BE2C (cell line): Measurements from ENCODE around the gene EFNA5.

Source experiments
- DNase-seq: peaks from one replicate; pipeline ENCODE4 v3.0.0-alpha.2; 2020
- H3K27me3 ChIP-seq: fragments of 250-450 bp; sonication (Bioruptor Pico); 2 replicates; pipeline ENCODE4 v1.5.1; 2020; ENCODE audit warnings: mild to moderate bottlenecking
- H3K36me3 ChIP-seq: fragments of 250-450 bp; sonication (Bioruptor Pico); 2 replicates; pipeline ENCODE4 v1.5.1; 2020; ENCODE audit warnings: mild to moderate bottlenecking
- H3K4me1 ChIP-seq: fragments of 250-450 bp; sonication (Bioruptor Pico); 2 replicates; pipeline ENCODE4 v1.5.1; 2020
- H3K4me3 ChIP-seq: 2 replicates; pipeline ENCODE4 v1.5.1; 2011; ENCODE audit warnings: low read depth, low read length
- H3K9me3 ChIP-seq: fragments of 250-450 bp; sonication (Bioruptor Pico); 2 replicates; pipeline ENCODE4 v1.5.1; 2020
- TF ChIP-seq, protein P1 (sequence below): IDR thresholded peaks from 2 replicates; pipeline ENCODE4 v1.5.1; 2012; ENCODE audit warnings: mild to moderate bottlenecking, low read depth, low read length

Gene EFNA5

GRCh38 chr5:107554776-107555424, 115.8 kb downstream of the EFNA5 start:
- peak; percentile 33 for DNase-seq
- Histone ChIP-seq H3K4me1 (peaks cover 37% of the 10 kb centered on the region), H3K4me3 (no peak overlapping the region)

DNA sequence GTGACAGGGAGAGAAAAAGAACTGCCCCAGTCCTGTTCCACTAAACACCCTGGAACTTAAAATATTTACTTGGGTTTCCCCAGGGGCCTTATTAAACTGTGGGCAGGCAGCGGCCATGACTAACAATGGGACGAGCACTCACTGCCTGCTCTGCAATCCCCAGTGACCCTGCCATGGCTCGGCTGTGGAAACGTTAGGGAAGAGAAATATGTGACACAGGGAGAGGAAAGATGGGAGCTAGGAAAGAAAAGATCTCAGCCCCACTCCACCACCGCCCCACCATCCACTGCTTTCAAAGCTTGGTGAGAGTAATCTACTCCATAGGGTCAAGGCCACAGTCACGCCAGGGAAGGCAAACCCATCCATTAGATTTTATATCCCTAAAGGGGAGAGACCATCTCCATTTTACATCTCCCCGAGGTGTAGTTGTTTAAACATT, 117.6 kb downstream of the EFNA5 start:
- Histone ChIP-seq H3K36me3 (no peaks in the 10 kb centered on the region), H3K27me3 (no peaks in the 10 kb centered on the region), H3K9me3 (no peaks in the 10 kb centered on the region), H3K4me3 (no peak overlapping the region), H3K4me1 (peaks cover 29% of the 10 kb centered on the region)
- DNase-seq: peak; percentile 51
- TF ChIP-seq, protein P1, sequence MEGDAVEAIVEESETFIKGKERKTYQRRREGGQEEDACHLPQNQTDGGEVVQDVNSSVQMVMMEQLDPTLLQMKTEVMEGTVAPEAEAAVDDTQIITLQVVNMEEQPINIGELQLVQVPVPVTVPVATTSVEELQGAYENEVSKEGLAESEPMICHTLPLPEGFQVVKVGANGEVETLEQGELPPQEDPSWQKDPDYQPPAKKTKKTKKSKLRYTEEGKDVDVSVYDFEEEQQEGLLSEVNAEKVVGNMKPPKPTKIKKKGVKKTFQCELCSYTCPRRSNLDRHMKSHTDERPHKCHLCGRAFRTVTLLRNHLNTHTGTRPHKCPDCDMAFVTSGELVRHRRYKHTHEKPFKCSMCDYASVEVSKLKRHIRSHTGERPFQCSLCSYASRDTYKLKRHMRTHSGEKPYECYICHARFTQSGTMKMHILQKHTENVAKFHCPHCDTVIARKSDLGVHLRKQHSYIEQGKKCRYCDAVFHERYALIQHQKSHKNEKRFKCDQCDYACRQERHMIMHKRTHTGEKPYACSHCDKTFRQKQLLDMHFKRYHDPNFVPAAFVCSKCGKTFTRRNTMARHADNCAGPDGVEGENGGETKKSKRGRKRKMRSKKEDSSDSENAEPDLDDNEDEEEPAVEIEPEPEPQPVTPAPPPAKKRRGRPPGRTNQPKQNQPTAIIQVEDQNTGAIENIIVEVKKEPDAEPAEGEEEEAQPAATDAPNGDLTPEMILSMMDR: no peak

More at GRCh38 chr5:107554776-107555424, 115.8 kb downstream of the EFNA5 start:
- no peaks in the 10 kb centered on the region for H3K36me3 ChIP-seq
- H3K27me3 ChIP-seq: no peaks in the 10 kb centered on the region
- H3K9me3 ChIP-seq: no peaks in the 10 kb centered on the region
- TF ChIP-seq, protein P1: no peak

GRCh38 chr5:107551088-107551487, 119.6 kb downstream of the EFNA5 start:
- DNase-seq: no peak
- Histone ChIP-seq H3K27me3 (no peaks in the 10 kb centered on the region), H3K4me3 (no peak overlapping the region), H3K36me3 (no peaks in the 10 kb centered on the region), H3K4me1 (peaks cover 23% of the 10 kb centered on the region), H3K9me3 (no peaks in the 10 kb centered on the region)
- TF ChIP-seq, protein P1: no peak

GRCh38 chr5:107549567-107549966, 121.2 kb downstream of the EFNA5 start:
- Histone ChIP-seq H3K4me3 (no peak overlapping the region), H3K9me3 (no peaks in the 10 kb centered on the region), H3K4me1 (peaks cover 9% of the 10 kb centered on the region), H3K27me3 (no peaks in the 10 kb centered on the region), H3K36me3 (no peaks in the 10 kb centered on the region)
- DNase-seq: no peak
- TF ChIP-seq, protein P1: no peak

DNA sequence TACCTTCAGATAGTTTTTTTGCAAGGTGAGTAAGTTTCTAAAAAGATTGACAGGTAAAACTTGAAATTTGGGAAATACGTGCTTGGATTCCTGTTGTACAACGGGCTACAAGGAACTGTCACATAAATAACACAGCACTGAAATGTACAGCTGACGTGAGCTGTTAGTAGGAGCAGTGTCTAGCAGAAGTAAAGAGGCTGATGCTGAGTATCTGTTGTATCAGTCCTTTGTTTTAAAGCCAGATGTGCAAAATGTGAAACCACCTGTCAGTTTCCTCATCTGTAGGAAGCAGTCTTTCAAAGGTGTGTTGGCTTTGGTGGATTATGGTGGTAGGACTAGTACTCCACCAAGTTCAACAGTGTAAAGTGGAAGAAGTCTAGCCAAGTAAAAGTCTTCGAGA, 122.3 kb downstream of the EFNA5 start:
- H3K36me3 ChIP-seq: no peaks in the 10 kb centered on the region
- H3K4me3 ChIP-seq: no peak overlapping the region
- H3K27me3 ChIP-seq: no peaks in the 10 kb centered on the region
- H3K4me1 ChIP-seq: peaks cover 8% of the 10 kb centered on the region
- no peak for DNase-seq
- TF ChIP-seq, protein P1: no peak
- no peaks in the 10 kb centered on the region for H3K9me3 ChIP-seq

GRCh38 chr5:107546719-107547118, 124.0 kb downstream of the EFNA5 start:
- Histone ChIP-seq H3K9me3 (no peaks in the 10 kb centered on the region), H3K36me3 (no peaks in the 10 kb centered on the region), H3K27me3 (no peaks in the 10 kb centered on the region), H3K4me3 (no peak overlapping the region), H3K4me1 (peaks cover 10% of the 10 kb centered on the region)
- DNase-seq: no peak
- TF ChIP-seq, protein P1: no peak
